SK-N-SH treated with all-trans-retinoic acid at 6 μM for 48 hours (cell line): ENCODE data around the gene SFXN5.

ENCODE experiments used
- ATAC-seq: fragments of 200-7000 bp; cut with Tn5 transposase; 3 replicates; pipeline ENCODE4 v1.9.1; 2020; ENCODE audit warnings: mild to moderate bottlenecking, moderate library complexity
- ARNTL ChIP-seq: fragments of 450-650 bp; formaldehyde crosslinking; IDR thresholded peaks from 2 replicates; pipeline ENCODE4 v1.5.0; 2020; ENCODE audit warnings: low read depth, mild to moderate bottlenecking, moderate library complexity, borderline replicate concordance
- BACH2 ChIP-seq: fragments of 250-450 bp; sonication (Bioruptor Pico); IDR thresholded peaks from 2 replicates; pipeline ENCODE4 v1.9.0; 2021; ENCODE audit warnings: mild to moderate bottlenecking, borderline replicate concordance
- CSDC2 ChIP-seq: fragments of 250-450 bp; sonication (Bioruptor Pico); IDR thresholded peaks from 2 replicates; pipeline ENCODE4 v1.5.0; 2020; ENCODE audit warnings: mild to moderate bottlenecking, moderate library complexity
- ESRRG ChIP-seq: fragments of 250-450 bp; sonication (Bioruptor Pico); IDR thresholded peaks from 2 replicates; pipeline ENCODE4 v1.6.1; 2021; ENCODE audit warnings: mild to moderate bottlenecking
- GLIS3 ChIP-seq: fragments of 250-450 bp; sonication (Bioruptor Pico); IDR thresholded peaks from 2 replicates; pipeline ENCODE4 v1.5.0; 2020; ENCODE audit warnings: mild to moderate bottlenecking, moderate library complexity
- ISL1 ChIP-seq: fragments of 250-450 bp; sonication (Bioruptor Pico); IDR thresholded peaks from 2 replicates; pipeline ENCODE4 v2.1.2; 2022; ENCODE audit warnings: mild to moderate bottlenecking, moderate library complexity
- PPARA ChIP-seq: fragments of 250-450 bp; sonication (Bioruptor Pico); IDR thresholded peaks from 2 replicates; pipeline ENCODE4 v1.5.0; 2020; ENCODE audit warnings: mild to moderate bottlenecking, borderline replicate concordance
- RARB ChIP-seq: fragments of 250-450 bp; sonication (Bioruptor Pico); IDR thresholded peaks from 2 replicates; pipeline ENCODE4 v1.8.0; 2021; ENCODE audit warnings: mild to moderate bottlenecking, moderate library complexity
- SNAI2 ChIP-seq: fragments of 250-450 bp; sonication (Bioruptor Pico); IDR thresholded peaks from 2 replicates; pipeline ENCODE4 v1.5.0; 2020; ENCODE audit warnings: mild to moderate bottlenecking, moderate library complexity
- TCF4 ChIP-seq: fragments of 250-450 bp; sonication (Bioruptor Pico); IDR thresholded peaks from 2 replicates; pipeline ENCODE4 v1.8.0; 2021; ENCODE audit warnings: mild to moderate bottlenecking, moderate library complexity, borderline replicate concordance
- ZC3H10 ChIP-seq: fragments of 250-450 bp; sonication (Bioruptor Pico); IDR thresholded peaks from 2 replicates; pipeline ENCODE4 v1.5.1; 2021; ENCODE audit warnings: mild to moderate bottlenecking, moderate library complexity
- ZFP3 ChIP-seq: fragments of 250-450 bp; sonication (Bioruptor Pico); IDR thresholded peaks from 2 replicates; pipeline ENCODE4 v1.5.0; 2020; ENCODE audit warnings: mild to moderate bottlenecking, moderate library complexity
- ZFP30 ChIP-seq: fragments of 450-650 bp; formaldehyde crosslinking; IDR thresholded peaks from 2 replicates; pipeline ENCODE4 v1.5.0; 2022; ENCODE audit warnings: mild to moderate bottlenecking, moderate library complexity
- ZNF565 ChIP-seq: fragments of 450-650 bp; formaldehyde crosslinking; conservative IDR thresholded peaks from 2 replicates; pipeline ENCODE4 v1.5.0; 2020; ENCODE audit warnings: low read depth, mild to moderate bottlenecking, moderate library complexity
- ZNF70 ChIP-seq: fragments of 450-650 bp; formaldehyde crosslinking; IDR thresholded peaks from 2 replicates; pipeline ENCODE4 v1.5.0; 2020; ENCODE audit warnings: mild to moderate bottlenecking, moderate library complexity
- ZNF8 ChIP-seq: fragments of 450-650 bp; formaldehyde crosslinking; IDR thresholded peaks from 2 replicates; pipeline ENCODE4 v1.5.0; 2020; ENCODE audit warnings: mild to moderate bottlenecking, moderate library complexity
- TF ChIP-seq, protein P1 (sequence below): fragments of 250-450 bp; sonication (Bioruptor Pico); IDR thresholded peaks from 2 replicates; pipeline ENCODE4 v1.8.0; 2021; ENCODE audit warnings: low read depth, mild to moderate bottlenecking, moderate library complexity, borderline replicate concordance
- TF ChIP-seq, protein P2 (sequence below): fragments of 250-450 bp; sonication (Bioruptor Pico); IDR thresholded peaks from 2 replicates; pipeline ENCODE4 v1.8.0; 2020; ENCODE audit warnings: mild to moderate bottlenecking, moderate library complexity, borderline replicate concordance
- TF ChIP-seq, protein P3 (sequence below): fragments of 250-450 bp; sonication (Bioruptor Pico); IDR thresholded peaks from 2 replicates; pipeline ENCODE4 v1.5.1; 2021; ENCODE audit warnings: mild to moderate bottlenecking, moderate library complexity
- TF ChIP-seq, protein P4 (sequence below): fragments of 250-450 bp; sonication (Bioruptor Pico); IDR thresholded peaks from 2 replicates; pipeline ENCODE4 v1.5.0; 2020; ENCODE audit warnings: mild to moderate bottlenecking, moderate library complexity
- TF ChIP-seq, protein P5 (sequence below): fragments of 250-450 bp; sonication (Bioruptor Pico); IDR thresholded peaks from 2 replicates; pipeline ENCODE4 v1.5.1; 2020; ENCODE audit warnings: low read depth, mild to moderate bottlenecking, moderate library complexity

Gene SFXN5

DNA sequence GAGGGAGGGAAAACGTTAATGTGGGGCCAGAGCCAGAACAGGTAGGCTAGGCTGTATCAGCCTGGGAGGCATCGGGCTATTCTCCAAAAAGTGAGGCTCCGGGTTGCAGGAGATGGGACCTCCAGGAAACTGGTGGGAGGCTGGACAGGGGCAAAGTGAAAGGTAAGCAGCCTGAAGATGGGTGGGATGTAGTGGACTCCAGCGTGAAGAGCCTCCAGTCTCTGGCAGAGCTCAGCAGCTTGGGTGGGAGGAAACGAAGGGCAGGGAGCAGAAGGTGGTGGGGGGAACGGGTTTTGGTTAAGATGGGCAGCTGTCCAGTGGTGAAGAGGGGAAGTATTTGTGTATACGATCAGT, 157.3 kb downstream of the SFXN5 start:
- ATAC-seq = no peak
- TF ChIP-seq RARB (CRISPR knock-in tag) (no peak), ZFP30 (CRISPR knock-in tag) (no peak), ZNF70 (CRISPR knock-in tag) (no peak), ZNF565 (CRISPR knock-in tag) (no peak), ISL1 (CRISPR knock-in tag) (no peak), ZFP3 (no peak), TCF4 (CRISPR knock-in tag) (no peak), ZNF8 (no peak), ZC3H10 (no peak), BACH2 (no peak), GLIS3 (no peak), ARNTL (CRISPR knock-in tag) (no peak)
- TF ChIP-seq, protein P1, sequence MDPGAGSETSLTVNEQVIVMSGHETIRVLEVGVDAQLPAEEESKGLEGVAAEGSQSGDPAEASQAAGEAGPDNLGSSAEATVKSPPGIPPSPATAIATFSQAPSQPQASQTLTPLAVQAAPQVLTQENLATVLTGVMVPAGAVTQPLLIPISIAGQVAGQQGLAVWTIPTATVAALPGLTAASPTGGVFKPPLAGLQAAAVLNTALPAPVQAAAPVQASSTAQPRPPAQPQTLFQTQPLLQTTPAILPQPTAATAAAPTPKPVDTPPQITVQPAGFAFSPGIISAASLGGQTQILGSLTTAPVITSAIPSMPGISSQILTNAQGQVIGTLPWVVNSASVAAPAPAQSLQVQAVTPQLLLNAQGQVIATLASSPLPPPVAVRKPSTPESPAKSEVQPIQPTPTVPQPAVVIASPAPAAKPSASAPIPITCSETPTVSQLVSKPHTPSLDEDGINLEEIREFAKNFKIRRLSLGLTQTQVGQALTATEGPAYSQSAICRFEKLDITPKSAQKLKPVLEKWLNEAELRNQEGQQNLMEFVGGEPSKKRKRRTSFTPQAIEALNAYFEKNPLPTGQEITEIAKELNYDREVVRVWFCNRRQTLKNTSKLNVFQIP (CRISPR knock-in tag) = no peak
- TF ChIP-seq, protein P2, sequence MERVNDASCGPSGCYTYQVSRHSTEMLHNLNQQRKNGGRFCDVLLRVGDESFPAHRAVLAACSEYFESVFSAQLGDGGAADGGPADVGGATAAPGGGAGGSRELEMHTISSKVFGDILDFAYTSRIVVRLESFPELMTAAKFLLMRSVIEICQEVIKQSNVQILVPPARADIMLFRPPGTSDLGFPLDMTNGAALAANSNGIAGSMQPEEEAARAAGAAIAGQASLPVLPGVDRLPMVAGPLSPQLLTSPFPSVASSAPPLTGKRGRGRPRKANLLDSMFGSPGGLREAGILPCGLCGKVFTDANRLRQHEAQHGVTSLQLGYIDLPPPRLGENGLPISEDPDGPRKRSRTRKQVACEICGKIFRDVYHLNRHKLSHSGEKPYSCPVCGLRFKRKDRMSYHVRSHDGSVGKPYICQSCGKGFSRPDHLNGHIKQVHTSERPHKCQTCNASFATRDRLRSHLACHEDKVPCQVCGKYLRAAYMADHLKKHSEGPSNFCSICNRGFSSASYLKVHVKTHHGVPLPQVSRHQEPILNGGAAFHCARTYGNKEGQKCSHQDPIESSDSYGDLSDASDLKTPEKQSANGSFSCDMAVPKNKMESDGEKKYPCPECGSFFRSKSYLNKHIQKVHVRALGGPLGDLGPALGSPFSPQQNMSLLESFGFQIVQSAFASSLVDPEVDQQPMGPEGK = no peak
- TF ChIP-seq, protein P3, sequence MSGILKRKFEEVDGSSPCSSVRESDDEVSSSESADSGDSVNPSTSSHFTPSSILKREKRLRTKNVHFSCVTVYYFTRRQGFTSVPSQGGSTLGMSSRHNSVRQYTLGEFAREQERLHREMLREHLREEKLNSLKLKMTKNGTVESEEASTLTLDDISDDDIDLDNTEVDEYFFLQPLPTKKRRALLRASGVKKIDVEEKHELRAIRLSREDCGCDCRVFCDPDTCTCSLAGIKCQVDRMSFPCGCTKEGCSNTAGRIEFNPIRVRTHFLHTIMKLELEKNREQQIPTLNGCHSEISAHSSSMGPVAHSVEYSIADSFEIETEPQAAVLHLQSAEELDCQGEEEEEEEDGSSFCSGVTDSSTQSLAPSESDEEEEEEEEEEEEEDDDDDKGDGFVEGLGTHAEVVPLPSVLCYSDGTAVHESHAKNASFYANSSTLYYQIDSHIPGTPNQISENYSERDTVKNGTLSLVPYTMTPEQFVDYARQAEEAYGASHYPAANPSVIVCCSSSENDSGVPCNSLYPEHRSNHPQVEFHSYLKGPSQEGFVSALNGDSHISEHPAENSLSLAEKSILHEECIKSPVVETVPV (CRISPR knock-in tag) = no peak
- TF ChIP-seq, protein P4, sequence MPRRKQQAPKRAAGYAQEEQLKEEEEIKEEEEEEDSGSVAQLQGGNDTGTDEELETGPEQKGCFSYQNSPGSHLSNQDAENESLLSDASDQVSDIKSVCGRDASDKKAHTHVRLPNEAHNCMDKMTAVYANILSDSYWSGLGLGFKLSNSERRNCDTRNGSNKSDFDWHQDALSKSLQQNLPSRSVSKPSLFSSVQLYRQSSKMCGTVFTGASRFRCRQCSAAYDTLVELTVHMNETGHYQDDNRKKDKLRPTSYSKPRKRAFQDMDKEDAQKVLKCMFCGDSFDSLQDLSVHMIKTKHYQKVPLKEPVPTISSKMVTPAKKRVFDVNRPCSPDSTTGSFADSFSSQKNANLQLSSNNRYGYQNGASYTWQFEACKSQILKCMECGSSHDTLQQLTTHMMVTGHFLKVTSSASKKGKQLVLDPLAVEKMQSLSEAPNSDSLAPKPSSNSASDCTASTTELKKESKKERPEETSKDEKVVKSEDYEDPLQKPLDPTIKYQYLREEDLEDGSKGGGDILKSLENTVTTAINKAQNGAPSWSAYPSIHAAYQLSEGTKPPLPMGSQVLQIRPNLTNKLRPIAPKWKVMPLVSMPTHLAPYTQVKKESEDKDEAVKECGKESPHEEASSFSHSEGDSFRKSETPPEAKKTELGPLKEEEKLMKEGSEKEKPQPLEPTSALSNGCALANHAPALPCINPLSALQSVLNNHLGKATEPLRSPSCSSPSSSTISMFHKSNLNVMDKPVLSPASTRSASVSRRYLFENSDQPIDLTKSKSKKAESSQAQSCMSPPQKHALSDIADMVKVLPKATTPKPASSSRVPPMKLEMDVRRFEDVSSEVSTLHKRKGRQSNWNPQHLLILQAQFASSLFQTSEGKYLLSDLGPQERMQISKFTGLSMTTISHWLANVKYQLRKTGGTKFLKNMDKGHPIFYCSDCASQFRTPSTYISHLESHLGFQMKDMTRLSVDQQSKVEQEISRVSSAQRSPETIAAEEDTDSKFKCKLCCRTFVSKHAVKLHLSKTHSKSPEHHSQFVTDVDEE (CRISPR knock-in tag) = no peak

DNA sequence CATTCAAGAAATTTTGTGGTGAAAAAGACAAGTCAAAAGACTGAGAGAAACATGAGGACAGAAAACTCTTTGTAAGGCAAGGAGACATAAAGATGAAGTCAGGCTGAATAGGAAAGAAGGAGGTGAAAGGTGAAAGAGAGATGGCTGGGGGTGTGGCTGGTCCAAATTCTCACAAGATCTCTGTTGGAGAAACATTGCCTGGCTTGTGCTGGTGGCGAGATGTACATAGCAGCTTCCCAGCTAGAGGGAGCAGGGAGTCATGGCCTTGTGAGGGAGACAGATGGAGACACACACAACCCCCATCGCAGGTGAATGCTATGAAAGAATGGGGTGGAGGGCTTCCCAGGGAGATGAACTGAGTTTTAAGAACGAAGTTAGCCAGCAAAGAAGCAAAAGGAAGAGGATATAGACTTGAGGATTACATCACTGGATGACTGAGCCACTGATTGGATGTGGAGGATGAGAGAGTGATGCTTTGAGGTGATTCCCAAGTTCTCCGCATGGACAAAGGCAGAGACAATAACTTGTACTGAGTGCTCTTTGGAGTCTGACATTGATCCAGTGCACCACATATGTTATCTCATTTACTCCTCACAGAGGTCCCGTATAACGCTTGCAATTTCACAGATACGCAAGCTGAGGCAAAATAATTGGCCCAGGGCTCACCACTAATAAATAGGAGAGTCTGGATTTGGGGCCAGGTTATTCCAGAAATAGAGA, 157.9 kb downstream of the SFXN5 start:
- no peak for TF ChIP-seq ESRRG (CRISPR knock-in tag)
- TF ChIP-seq ZNF565 (CRISPR knock-in tag) = no peak
- no peak for TF ChIP-seq TCF4 (CRISPR knock-in tag)
- TF ChIP-seq, protein P4 (CRISPR knock-in tag) = no peak
- no peak for TF ChIP-seq BACH2
- no peak for TF ChIP-seq PPARA (CRISPR knock-in tag)
- no peak for TF ChIP-seq ARNTL (CRISPR knock-in tag)

DNA sequence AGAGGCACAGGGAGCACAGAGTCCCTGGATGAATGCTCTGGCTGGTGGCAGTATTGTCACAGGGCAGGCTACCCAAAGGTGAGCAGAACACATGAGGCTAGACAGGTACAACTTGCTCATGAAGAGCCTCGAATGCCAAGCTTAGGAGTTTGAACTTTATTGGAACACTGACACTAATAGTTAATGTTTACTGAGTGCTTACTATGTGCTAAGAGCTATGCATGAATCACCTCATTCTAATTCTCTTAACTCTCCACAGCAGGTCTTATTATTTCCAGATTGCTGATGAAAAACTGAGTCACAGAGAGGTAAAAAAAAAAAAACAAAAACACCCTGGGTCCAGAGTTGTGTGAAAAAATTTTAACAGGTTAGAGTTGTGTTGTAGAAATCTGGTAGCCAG, 160.3 kb downstream of the SFXN5 start:
- TF ChIP-seq CSDC2 (CRISPR knock-in tag) = no peak
- TF ChIP-seq, protein P2 = no peak
- no peak for TF ChIP-seq GLIS3
- TF ChIP-seq ARNTL (CRISPR knock-in tag) = no peak
- no peak for TF ChIP-seq RARB (CRISPR knock-in tag)
- TF ChIP-seq, protein P5, sequence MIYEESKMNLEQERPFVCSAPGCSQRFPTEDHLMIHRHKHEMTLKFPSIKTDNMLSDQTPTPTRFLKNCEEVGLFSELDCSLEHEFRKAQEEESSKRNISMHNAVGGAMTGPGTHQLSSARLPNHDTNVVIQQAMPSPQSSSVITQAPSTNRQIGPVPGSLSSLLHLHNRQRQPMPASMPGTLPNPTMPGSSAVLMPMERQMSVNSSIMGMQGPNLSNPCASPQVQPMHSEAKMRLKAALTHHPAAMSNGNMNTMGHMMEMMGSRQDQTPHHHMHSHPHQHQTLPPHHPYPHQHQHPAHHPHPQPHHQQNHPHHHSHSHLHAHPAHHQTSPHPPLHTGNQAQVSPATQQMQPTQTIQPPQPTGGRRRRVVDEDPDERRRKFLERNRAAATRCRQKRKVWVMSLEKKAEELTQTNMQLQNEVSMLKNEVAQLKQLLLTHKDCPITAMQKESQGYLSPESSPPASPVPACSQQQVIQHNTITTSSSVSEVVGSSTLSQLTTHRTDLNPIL = no peak
- TF ChIP-seq BACH2 = no peak
- no peak for TF ChIP-seq ZFP3
- no peak for TF ChIP-seq ZNF70 (CRISPR knock-in tag)
- TF ChIP-seq ZNF8 = no peak
- no peak for TF ChIP-seq ESRRG (CRISPR knock-in tag)
- no peak for TF ChIP-seq SNAI2 (CRISPR knock-in tag)
- ATAC-seq = no peak

More for the DNA sequence above, 157.9 kb downstream of the SFXN5 start:
- ATAC-seq = no peak
